ENCODE measurements around the gene EPHA2. TPM values are rescaled to one million over a fixed set of nuclear protein-coding genes. Genes with fewer than 3 reads are reported as not detected.

The EPHA2 gene
- total RNA-seq, 1 experiment from 2014 or later: 248 TPM

DNA sequence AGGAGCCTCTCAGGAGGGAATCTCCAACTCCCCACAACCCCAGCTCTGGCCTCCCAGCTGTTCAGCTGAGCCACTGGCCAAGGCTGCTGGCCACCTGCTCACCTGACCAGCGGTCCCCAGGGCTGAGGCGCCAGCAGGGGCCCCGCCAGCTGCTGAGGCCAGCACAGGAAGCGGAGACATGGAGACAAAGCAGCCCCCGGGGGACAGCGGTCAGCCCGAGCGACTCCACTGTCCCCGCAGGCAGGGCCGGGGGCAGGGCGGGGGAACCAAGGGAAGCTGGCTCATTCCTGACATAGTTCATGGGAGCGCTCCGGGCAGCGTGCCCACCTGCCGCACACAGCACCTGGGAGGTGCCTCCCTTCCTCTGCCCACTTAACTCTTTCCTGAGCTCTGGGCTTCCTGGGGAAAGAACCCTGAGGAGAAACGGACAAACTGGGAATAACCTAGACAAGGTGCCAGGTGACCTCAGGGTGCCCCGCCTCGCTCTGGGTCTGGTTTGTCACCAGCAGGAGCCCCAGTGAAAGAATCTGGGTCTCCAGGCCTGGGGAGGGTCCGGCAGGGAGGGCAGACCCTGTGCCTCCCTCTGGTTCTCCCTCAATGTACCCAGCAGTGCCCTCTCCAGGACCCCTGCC is 10.7 kb downstream of the EPHA2 start:
- no peak for TF ChIP-seq CTCF (IDR thresholded peaks at IDR 0.05; ENCODE audit: unreplicated experiment)
- DNase-seq (ENCODE audit: unreplicated experiment): peak; percentile 95
- Mint-ChIP-seq H3K36me3 (ENCODE audit: insufficient read depth, unreplicated experiment) (peaks cover 95% of the 10 kb centered on the region), H3K27ac (ENCODE audit: low read depth, unreplicated experiment) (no peak overlapping the region), H3K4me3 (ENCODE audit: unreplicated experiment) (peak overlapping the region; percentile 69), H3K4me1 (ENCODE audit: insufficient read depth, unreplicated experiment) (peaks cover 60% of the 10 kb centered on the region), H3K9me3 (ENCODE audit: unreplicated experiment) (no peaks in the 10 kb centered on the region), H3K27me3 (ENCODE audit: insufficient read depth, unreplicated experiment) (no peaks in the 10 kb centered on the region)
- ChIA-PET POLR2A (interaction anchor here (0.6 to 6.7 kb wide), 15 partner anchors 11 to 241 kb away, joined by 3 to 112 read pairs (median 5); partner anchors contain the start of gene EPHA2), CTCF (interaction anchor here (3.1 to 15.2 kb wide), 2 partner anchors 9 to 65 kb away, joined by 17 to 156 read pairs; partner anchors contain the start of gene EPHA2)
- BruUV-seq (replicated peaks): no TSS peak
- intact Hi-C loops (cut with micrococcal nuclease): loop anchor here (1.0 to 10.0 kb wide), 3 partner anchors 11 to 100 kb away; partner anchors contain the start of gene EPHA2

GRCh38 chr1:16144325-16145029 is 11.4 kb downstream of the EPHA2 start:
- H3K9me3 Mint-ChIP-seq (ENCODE audit: unreplicated experiment): no peaks in the 10 kb centered on the region
- peaks cover 96% of the 10 kb centered on the region for H3K36me3 Mint-ChIP-seq (ENCODE audit: insufficient read depth, unreplicated experiment)
- CTCF ChIA-PET: interaction anchor here (1.4 to 15.2 kb wide), 3 partner anchors 10 to 64 kb away, joined by 4 to 156 read pairs (median 17); partner anchors contain the start of gene EPHA2
- TF ChIP-seq CTCF (IDR thresholded peaks at IDR 0.05; ENCODE audit: unreplicated experiment): no peak
- H3K4me3 Mint-ChIP-seq (ENCODE audit: unreplicated experiment): peak overlapping the region; percentile 69
- BruUV-seq (replicated peaks): no TSS peak
- POLR2A ChIA-PET: interaction anchor here (0.6 to 6.7 kb wide), 17 partner anchors 11 to 104 kb away, joined by 3 to 112 read pairs (median 5); partner anchors contain the start of gene EPHA2
- no peaks in the 10 kb centered on the region for H3K27me3 Mint-ChIP-seq (ENCODE audit: insufficient read depth, unreplicated experiment)
- peak overlapping the region; percentile 16 for H3K27ac Mint-ChIP-seq (ENCODE audit: low read depth, unreplicated experiment)
- peaks cover 66% of the 10 kb centered on the region for H3K4me1 Mint-ChIP-seq (ENCODE audit: insufficient read depth, unreplicated experiment)
- intact Hi-C loops (cut with micrococcal nuclease): loop anchor here (1.0 to 10.0 kb wide), 3 partner anchors 12 to 100 kb away; partner anchors contain the start of gene EPHA2
- DNase-seq (ENCODE audit: unreplicated experiment): no peak

GRCh38 chr1:16143566-16144324 is 12.1 kb downstream of the EPHA2 start:
- ChIA-PET POLR2A (interaction anchor here (0.6 to 6.7 kb wide), 11 partner anchors 12 to 105 kb away, joined by 3 to 112 read pairs (median 5); partner anchors contain the start of gene EPHA2), CTCF (interaction anchor here (0.7 to 15.2 kb wide), 4 partner anchors 11 to 186 kb away, joined by 3 to 156 read pairs (median 10); partner anchors contain the start of gene EPHA2)
- no peaks in the 10 kb centered on the region for H3K27me3 Mint-ChIP-seq (ENCODE audit: insufficient read depth, unreplicated experiment)
- H3K4me3 Mint-ChIP-seq (ENCODE audit: unreplicated experiment): peak overlapping the region; percentile 69
- DNase-seq (ENCODE audit: unreplicated experiment): peak; percentile 64
- peak overlapping the region; percentile 16 for H3K27ac Mint-ChIP-seq (ENCODE audit: low read depth, unreplicated experiment)
- H3K9me3 Mint-ChIP-seq (ENCODE audit: unreplicated experiment): no peaks in the 10 kb centered on the region
- TF ChIP-seq CTCF (IDR thresholded peaks at IDR 0.05; ENCODE audit: unreplicated experiment): no peak
- peaks cover 74% of the 10 kb centered on the region for H3K4me1 Mint-ChIP-seq (ENCODE audit: insufficient read depth, unreplicated experiment)
- no TSS peak for BruUV-seq (replicated peaks)
- peaks cover 96% of the 10 kb centered on the region for H3K36me3 Mint-ChIP-seq (ENCODE audit: insufficient read depth, unreplicated experiment)
- intact Hi-C loops (cut with micrococcal nuclease): loop anchor here (10.0 kb wide), 1 partner anchor 101 kb away; no protein-coding TSS in a partner anchor

All from MCF 10A (cell line).